H9 (cell line): ENCODE results near the gene TOR1B. TPM values are rescaled to one million over a fixed set of nuclear protein-coding genes. Genes with fewer than 3 reads are reported as not detected.

ENCODE experiments used
- DNase-seq: peaks from one replicate; pipeline ENCODE4 v3.0.0-alpha.2; 2017
- H2AFZ ChIP-seq: one replicate; pipeline ENCODE4 v1.6.1; 2013; ENCODE audit warnings: mild to moderate bottlenecking, low read length, control low read depth, moderate library complexity
- H2AK5ac ChIP-seq: 2 replicates; pipeline ENCODE4 v1.6.1; 2013; ENCODE audit warnings: low read length, control low read depth, mixed read lengths; ENCODE audit not compliant: insufficient read length
- H2BK120ac ChIP-seq: one replicate; pipeline ENCODE4 v1.6.1; 2013; ENCODE audit warnings: low read depth, mild to moderate bottlenecking, low read length, control low read depth, inconsistent platforms; ENCODE audit not compliant: poor library complexity, severe bottlenecking
- H2BK12ac ChIP-seq: 2 replicates; pipeline ENCODE4 v1.6.1; 2013; ENCODE audit warnings: low read length, control low read depth, mixed read lengths, low read depth; ENCODE audit not compliant: insufficient read length
- H2BK15ac ChIP-seq: 2 replicates; pipeline ENCODE4 v1.6.1; 2013; ENCODE audit warnings: low read depth, low read length, control low read depth
- H2BK20ac ChIP-seq: one replicate; pipeline ENCODE4 v1.6.1; 2013; ENCODE audit warnings: low read depth, mild to moderate bottlenecking, low read length, control low read depth, inconsistent platforms; ENCODE audit not compliant: poor library complexity, severe bottlenecking
- H2BK5ac ChIP-seq: 2 replicates; pipeline ENCODE4 v1.6.1; 2013; ENCODE audit warnings: low read length, control low read depth, mixed read lengths; ENCODE audit not compliant: insufficient read length
- H3K14ac ChIP-seq: 2 replicates; pipeline ENCODE4 v1.6.1; 2013; ENCODE audit warnings: low read length, control low read depth; ENCODE audit not compliant: insufficient read depth
- H3K18ac ChIP-seq: 2 replicates; pipeline ENCODE4 v1.6.1; 2013; ENCODE audit warnings: low read depth, mild to moderate bottlenecking, mixed read lengths, low read length, control low read depth; ENCODE audit not compliant: insufficient read length
- H3K23ac ChIP-seq: 2 replicates; pipeline ENCODE4 v1.6.1; 2013; ENCODE audit warnings: low read length, control low read depth, mixed read lengths, low read depth; ENCODE audit not compliant: insufficient read length
- H3K23me2 ChIP-seq: 2 replicates; pipeline ENCODE4 v1.6.1; 2013; ENCODE audit warnings: low read depth, mild to moderate bottlenecking, mixed read lengths, low read length, control low read depth; ENCODE audit not compliant: insufficient read length, poor library complexity, severe bottlenecking
- H3K27ac ChIP-seq: 2 replicates; pipeline ENCODE4 v1.5.1; 2013; ENCODE audit warnings: low read length, control low read depth, mixed read lengths, low read depth; ENCODE audit not compliant: insufficient read length
- H3K27me3 ChIP-seq: 2 replicates; pipeline ENCODE4 v1.6.1; 2013; ENCODE audit warnings: low read length, control low read depth, inconsistent platforms; ENCODE audit not compliant: insufficient read depth
- H3K4ac ChIP-seq: 2 replicates; pipeline ENCODE4 v1.6.1; 2013; ENCODE audit warnings: low read depth, mild to moderate bottlenecking, control low read depth, inconsistent platforms, low read length, moderate library complexity
- H3K4me1 ChIP-seq: 2 replicates; pipeline ENCODE4 v1.6.1; 2013; ENCODE audit warnings: low read length, control low read depth, inconsistent platforms; ENCODE audit not compliant: insufficient read depth
- H3K4me2 ChIP-seq: 2 replicates; pipeline ENCODE4 v1.6.1; 2013; ENCODE audit warnings: low read length, control low read depth, mixed read lengths; ENCODE audit not compliant: insufficient read length, insufficient read depth
- H3K56ac ChIP-seq: 2 replicates; pipeline ENCODE4 v1.6.1; 2013; ENCODE audit warnings: low read depth, mild to moderate bottlenecking, mixed read lengths, low read length, control low read depth; ENCODE audit not compliant: insufficient read length
- H3K79me1 ChIP-seq: 2 replicates; pipeline ENCODE4 v1.6.1; 2013; ENCODE audit warnings: low read depth, mild to moderate bottlenecking, moderate library complexity, low read length, control low read depth, inconsistent platforms; ENCODE audit not compliant: insufficient read depth, poor library complexity, severe bottlenecking
- H3K79me2 ChIP-seq: 2 replicates; pipeline ENCODE4 v1.6.1; 2013; ENCODE audit warnings: low read length, control low read depth, inconsistent platforms; ENCODE audit not compliant: insufficient read depth
- H3K9ac ChIP-seq: 2 replicates; pipeline ENCODE4 v1.6.1; 2013; ENCODE audit warnings: low read length, control low read depth, mixed read lengths; ENCODE audit not compliant: insufficient read length; ENCODE audit errors: extremely low read depth
- H3K9me3 ChIP-seq: one replicate; pipeline ENCODE4 v1.6.1; 2013; ENCODE audit warnings: low read depth, low read length, inconsistent platforms; ENCODE audit not compliant: control insufficient read depth
- H3T11ph ChIP-seq: one replicate; pipeline ENCODE4 v1.6.1; 2013; ENCODE audit warnings: mild to moderate bottlenecking, low read length, control low read depth, inconsistent platforms
- H4K20me1 ChIP-seq: one replicate; pipeline ENCODE4 v1.6.1; 2013; ENCODE audit not compliant: control insufficient read depth, insufficient read length, insufficient read depth
- H4K5ac ChIP-seq: 2 replicates; pipeline ENCODE4 v1.6.1; 2013; ENCODE audit warnings: low read depth, mild to moderate bottlenecking, mixed read lengths, low read length, control low read depth; ENCODE audit not compliant: insufficient read length
- H4K8ac ChIP-seq: replicated peaks from 2 replicates; pipeline ENCODE4 v1.6.1; 2013; ENCODE audit warnings: low read length, control low read depth, mixed read lengths, low read depth; ENCODE audit not compliant: insufficient read length
- H4K91ac ChIP-seq: 2 replicates; pipeline ENCODE4 v1.6.1; 2013; ENCODE audit warnings: low read depth, mild to moderate bottlenecking, moderate library complexity, mixed read lengths, low read length, control low read depth; ENCODE audit not compliant: insufficient read length
- H3K27ac Mint-ChIP-seq, 3 experiments: 2 replicates in 2 of 3; 3 replicates in 1 of 3; pipeline ENCODE4 v1.8.0; 2020 to 2021; ENCODE audit warnings: mixed read lengths in 3 of 3, mild to moderate bottlenecking in 1 of 3, moderate library complexity in 1 of 3
- H3K27me3 Mint-ChIP-seq: 2 replicates; pipeline ENCODE4 v1.8.0; 2021; ENCODE audit warnings: low read depth, mild to moderate bottlenecking, moderate library complexity, mixed read lengths
- H3K36me3 Mint-ChIP-seq, 3 experiments: 2 replicates in 2 of 3; 3 replicates in 1 of 3; pipeline ENCODE4 v1.8.0; 2020 to 2021; ENCODE audit warnings: low read depth in 3 of 3, mixed read lengths in 3 of 3; ENCODE audit not compliant: insufficient read depth in 1 of 3
- H3K4me1 Mint-ChIP-seq, 2 experiments: 2 replicates each; pipeline ENCODE4 v1.8.0; 2020; ENCODE audit warnings: mixed read lengths in 2 of 2
- H3K4me3 Mint-ChIP-seq, 2 experiments: 2 replicates in 1 of 2; 3 replicates in 1 of 2; pipeline ENCODE4 v1.8.0; 2020 to 2021; ENCODE audit warnings: mild to moderate bottlenecking in 2 of 2, mixed read lengths in 2 of 2, moderate library complexity in 1 of 2
- H3K9me3 Mint-ChIP-seq, 2 experiments: 2 replicates in 1 of 2; 3 replicates in 1 of 2; pipeline ENCODE4 v1.8.0; 2020; ENCODE audit warnings: mild to moderate bottlenecking in 2 of 2, mixed read lengths in 2 of 2, moderate library complexity in 1 of 2
- CTCF ChIP-seq: fragments of 200-600 bp; sonication (generic); conservative IDR thresholded peaks from 3 replicates; pipeline ENCODE4 v1.8.0; 2021; ENCODE audit warnings: antibody characterized with exemption, mild to moderate bottlenecking
- WGBS: extraction: QIAGEN DNeasy Blood & Tissue Kit; methylation state at CpG from one replicate; pipeline ENCODE4 v1.1.7; 2013; ENCODE audit warnings: missing lambda C conversion rate, low lambda C conversion rate, mixed read lengths; ENCODE audit not compliant: insufficient read length; ENCODE audit errors: extremely low coverage; 5-methylcytosine and 5-hydroxymethylcytosine counted together
- total RNA-seq: library from RNA; stranded (reverse); gene quantifications from 2 replicates; pipeline ENCODE4 v1.2.1, GENCODE V29; 2021

Gene TOR1B
- total RNA-seq, 1 experiment from 2014 or later: 18.1 TPM

GRCh38 chr9:129836311-129837007, 33.5 kb downstream of the TOR1B start:
- Histone ChIP-seq H3K9ac (no peak overlapping the region), H4K20me1 (no peaks in the 10 kb centered on the region), H3K9me3 (no peaks in the 10 kb centered on the region), H4K91ac (no peak overlapping the region), H4K5ac (no peak overlapping the region), H3K79me2 (no peaks in the 10 kb centered on the region; the same call in 1 of the 2 replicates), H3K14ac (no peak overlapping the region), H2BK15ac (no peak overlapping the region), H2BK20ac (no peak overlapping the region), H3K18ac (no peak overlapping the region), H3K27ac (no peak overlapping the region), H3K23ac (no peak overlapping the region), H3K27me3 (no peaks in the 10 kb centered on the region), H3T11ph (no peak overlapping the region), H4K8ac (no peak overlapping the region), H3K4ac (no peak overlapping the region), H3K23me2 (peaks cover 10% of the 10 kb centered on the region), H2AFZ (no peak overlapping the region), H3K4me2 (peak overlapping the region; percentile 50), H3K79me1 (no peaks in the 10 kb centered on the region), H2AK5ac (no peak overlapping the region), H3K4me1 (peaks cover 6% of the 10 kb centered on the region; the same call in 1 of the 2 replicates), H3K56ac (no peak overlapping the region), H2BK5ac (no peak overlapping the region), H2BK12ac (no peak overlapping the region), H2BK120ac (no peak overlapping the region)
- H3K27me3 Mint-ChIP-seq: no peaks in the 10 kb centered on the region; the same call in 1 of the 2 replicates
- H3K36me3 Mint-ChIP-seq: peaks cover 5 to 16% (median 14%) of the 10 kb centered on the region in 3 experiments
- H3K4me3 Mint-ChIP-seq: peak overlapping the region; percentile 95 to 99
- WGBS: no CpG with 5 or more reads among the region's 16 CpGs
- no peak for TF ChIP-seq CTCF
- H3K4me1 Mint-ChIP-seq: peaks cover 47 to 52% of the 10 kb centered on the region in 2 experiments
- no peak for DNase-seq
- H3K9me3 Mint-ChIP-seq: no peaks in the 10 kb centered on the region; a peak in 1 of 5 replicates
- no peak overlapping the region for H3K27ac Mint-ChIP-seq
